GM21423 (cell line): ENCODE data around the gene GTF2IRD1.
"Not testable (repeated sequence)": the region's sequence is repeated elsewhere in the genome, so short reads cannot be mapped to it uniquely, and the experiment has no call there.

Source experiments
- ATAC-seq: cut with Tn5 transposase; IDR thresholded peaks from one replicate; pipeline ENCODE4 v1.9.1; 2021; ENCODE audit warnings: mild to moderate bottlenecking, moderate library complexity; ENCODE audit not compliant: unreplicated experiment

GTF2IRD1 gene

GRCh38 chr7:74489997-74490945 is 36.6 kb downstream of the GTF2IRD1 start:
- no peak for ATAC-seq

GRCh38 chr7:74491490-74491889 is 37.8 kb downstream of the GTF2IRD1 start:
- not testable (repeated sequence) for ATAC-seq

GRCh38 chr7:74493295-74493694 is 39.6 kb downstream of the GTF2IRD1 start:
- no peak for ATAC-seq

GRCh38 chr7:74494076-74494548 is 40.4 kb downstream of the GTF2IRD1 start:
- no peak for ATAC-seq

GRCh38 chr7:74495112-74496086 is 41.7 kb downstream of the GTF2IRD1 start:
- no peak for ATAC-seq

- ATAC-seq, result no peak
These were observed 42.6 kb downstream of the GTF2IRD1 start for GRCh38 chr7:74496272-74496671.

GRCh38 chr7:74496773-74497172 is 43.1 kb downstream of the GTF2IRD1 start:
- not testable (repeated sequence) for ATAC-seq

- ATAC-seq, result no peak
These were observed 44.6 kb downstream of the GTF2IRD1 start for GRCh38 chr7:74498354-74498753.

GRCh38 chr7:74498996-74499834 is 45.5 kb downstream of the GTF2IRD1 start:
- ATAC-seq, result no peak

GRCh38 chr7:74499835-74500388 is 46.2 kb downstream of the GTF2IRD1 start:
- ATAC-seq, result no peak

GRCh38 chr7:74501298-74501697 is 47.6 kb downstream of the GTF2IRD1 start:
- no peak for ATAC-seq

- ATAC-seq, result no peak
These were observed 48.6 kb downstream of the GTF2IRD1 start for GRCh38 chr7:74502216-74502891.

- ATAC-seq, result no peak
These were observed 49.4 kb downstream of the GTF2IRD1 start for GRCh38 chr7:74503061-74503460.

GRCh38 chr7:74503943-74504342 is 50.2 kb downstream of the GTF2IRD1 start:
- no peak for ATAC-seq

GRCh38 chr7:74505471-74506324 is 52.0 kb downstream of the GTF2IRD1 start:
- no peak for ATAC-seq

- no peak for ATAC-seq
These were observed 52.6 kb downstream of the GTF2IRD1 start for GRCh38 chr7:74506325-74506724.

GRCh38 chr7:74507538-74508319 is 54.0 kb downstream of the GTF2IRD1 start:
- ATAC-seq, result no peak

- ATAC-seq, result not testable (repeated sequence)
These were observed 55.7 kb downstream of the GTF2IRD1 start for GRCh38 chr7:74509453-74509852.
